Uterus (tissue), 2 donors: ENCODE data around the gene ITGB1.
"Not testable (repeated sequence)": the region's sequence is repeated elsewhere in the genome, so short reads cannot be mapped to it uniquely, and the experiment has no call there.

ENCODE experiments used
- POLR2A ChIP-seq, 2 donors: fragments of 450-650 bp; IDR thresholded peaks; one replicate each; pipeline ENCODE4 v1.6.1; 2016; ENCODE audit warnings: antibody characterized with exemption in 2 of 2, mild to moderate bottlenecking in 1 of 2, moderate library complexity in 1 of 2
- TF ChIP-seq, protein P1 (sequence below), 4 experiments: fragments of 200-600 bp in 2 of 4; fragments of 450-650 bp in 2 of 4; sonication (generic) in 2 of 4; IDR thresholded peaks; one replicate each; pipeline ENCODE4 v1.5.1; 2016 to 2019; ENCODE audit warnings: antibody characterized with exemption in 4 of 4, mild to moderate bottlenecking in 2 of 4, moderate library complexity in 1 of 4

DNA sequence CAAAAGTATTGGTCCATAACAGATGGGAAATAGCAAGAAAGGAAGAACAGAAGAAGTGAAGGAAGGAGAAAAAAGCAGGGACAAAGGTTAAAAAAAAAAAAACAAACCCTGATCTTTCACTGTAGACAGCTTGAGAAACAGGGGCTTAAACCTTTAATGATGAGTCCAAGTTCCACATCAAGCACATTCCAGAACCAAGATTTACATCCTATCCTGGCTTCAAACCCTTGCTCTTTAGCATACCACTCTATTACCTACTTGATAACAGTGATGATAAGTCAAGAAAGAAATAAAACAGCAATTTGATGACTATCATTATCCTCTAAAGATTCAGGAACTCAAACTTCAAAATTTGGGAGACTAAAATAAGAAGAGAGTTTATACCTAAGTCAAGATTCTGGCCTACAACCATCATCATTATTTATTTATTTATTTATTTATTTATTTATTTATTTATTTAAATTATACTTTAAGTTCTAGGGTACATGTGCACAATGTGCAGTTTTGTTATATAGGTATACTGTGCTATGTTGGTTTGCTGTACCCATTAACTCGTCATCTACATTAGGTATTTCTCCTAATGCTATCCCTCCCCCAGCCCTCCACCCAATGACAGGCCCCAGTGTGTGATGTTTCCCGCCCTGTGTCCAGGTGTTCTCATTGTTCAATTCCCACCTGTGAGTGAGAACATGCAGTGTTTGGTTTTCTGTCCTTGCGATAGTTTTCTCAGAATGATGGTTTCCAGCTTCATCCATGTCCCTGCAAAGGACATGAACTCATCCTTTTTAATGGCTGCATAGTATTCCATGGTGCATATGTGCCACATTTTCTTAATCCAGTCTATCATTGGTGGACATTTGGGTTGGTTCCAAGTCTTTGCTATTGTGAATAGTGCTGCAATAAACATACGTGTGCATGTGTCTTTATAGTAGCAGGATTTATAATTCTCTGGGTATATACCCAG, 20.1 kb upstream of the ITGB1 start:
- TF ChIP-seq, protein P1, sequence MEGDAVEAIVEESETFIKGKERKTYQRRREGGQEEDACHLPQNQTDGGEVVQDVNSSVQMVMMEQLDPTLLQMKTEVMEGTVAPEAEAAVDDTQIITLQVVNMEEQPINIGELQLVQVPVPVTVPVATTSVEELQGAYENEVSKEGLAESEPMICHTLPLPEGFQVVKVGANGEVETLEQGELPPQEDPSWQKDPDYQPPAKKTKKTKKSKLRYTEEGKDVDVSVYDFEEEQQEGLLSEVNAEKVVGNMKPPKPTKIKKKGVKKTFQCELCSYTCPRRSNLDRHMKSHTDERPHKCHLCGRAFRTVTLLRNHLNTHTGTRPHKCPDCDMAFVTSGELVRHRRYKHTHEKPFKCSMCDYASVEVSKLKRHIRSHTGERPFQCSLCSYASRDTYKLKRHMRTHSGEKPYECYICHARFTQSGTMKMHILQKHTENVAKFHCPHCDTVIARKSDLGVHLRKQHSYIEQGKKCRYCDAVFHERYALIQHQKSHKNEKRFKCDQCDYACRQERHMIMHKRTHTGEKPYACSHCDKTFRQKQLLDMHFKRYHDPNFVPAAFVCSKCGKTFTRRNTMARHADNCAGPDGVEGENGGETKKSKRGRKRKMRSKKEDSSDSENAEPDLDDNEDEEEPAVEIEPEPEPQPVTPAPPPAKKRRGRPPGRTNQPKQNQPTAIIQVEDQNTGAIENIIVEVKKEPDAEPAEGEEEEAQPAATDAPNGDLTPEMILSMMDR (IDR thresholded peaks at IDR 0.05) = not testable (repeated sequence)
- TF ChIP-seq POLR2A (IDR thresholded peaks at IDR 0.05) = not testable (repeated sequence)
